Measurements from ENCODE around the gene MPHOSPH10. TPM values are rescaled to one million over a fixed set of nuclear protein-coding genes. Genes with fewer than 3 reads are reported as not detected.

Gene MPHOSPH10
- total and polyA plus RNA-seq, 10 of the 15 experiments (the other 5 are each of a cell fraction or from before 2014, with no cell fraction given) = 23.8 to 56.8 (median 41.3) TPM

- TF ChIP-seq, protein P1, sequence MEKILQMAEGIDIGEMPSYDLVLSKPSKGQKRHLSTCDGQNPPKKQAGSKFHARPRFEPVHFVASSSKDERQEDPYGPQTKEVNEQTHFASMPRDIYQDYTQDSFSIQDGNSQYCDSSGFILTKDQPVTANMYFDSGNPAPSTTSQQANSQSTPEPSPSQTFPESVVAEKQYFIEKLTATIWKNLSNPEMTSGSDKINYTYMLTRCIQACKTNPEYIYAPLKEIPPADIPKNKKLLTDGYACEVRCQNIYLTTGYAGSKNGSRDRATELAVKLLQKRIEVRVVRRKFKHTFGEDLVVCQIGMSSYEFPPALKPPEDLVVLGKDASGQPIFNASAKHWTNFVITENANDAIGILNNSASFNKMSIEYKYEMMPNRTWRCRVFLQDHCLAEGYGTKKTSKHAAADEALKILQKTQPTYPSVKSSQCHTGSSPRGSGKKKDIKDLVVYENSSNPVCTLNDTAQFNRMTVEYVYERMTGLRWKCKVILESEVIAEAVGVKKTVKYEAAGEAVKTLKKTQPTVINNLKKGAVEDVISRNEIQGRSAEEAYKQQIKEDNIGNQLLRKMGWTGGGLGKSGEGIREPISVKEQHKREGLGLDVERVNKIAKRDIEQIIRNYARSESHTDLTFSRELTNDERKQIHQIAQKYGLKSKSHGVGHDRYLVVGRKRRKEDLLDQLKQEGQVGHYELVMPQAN (conservative IDR thresholded peaks at IDR 0.05) = no peak
- no peak for TF ChIP-seq REST (IDR thresholded peaks at IDR 0.05; ENCODE audit: low read depth, low read length)
- TF ChIP-seq YBX1 (IDR thresholded peaks at IDR 0.05) = no peak
- no peak for TF ChIP-seq RCOR1 (conservative IDR thresholded peaks at IDR 0.05; ENCODE audit: low read depth, low read length)
- TF ChIP-seq, protein P2, sequence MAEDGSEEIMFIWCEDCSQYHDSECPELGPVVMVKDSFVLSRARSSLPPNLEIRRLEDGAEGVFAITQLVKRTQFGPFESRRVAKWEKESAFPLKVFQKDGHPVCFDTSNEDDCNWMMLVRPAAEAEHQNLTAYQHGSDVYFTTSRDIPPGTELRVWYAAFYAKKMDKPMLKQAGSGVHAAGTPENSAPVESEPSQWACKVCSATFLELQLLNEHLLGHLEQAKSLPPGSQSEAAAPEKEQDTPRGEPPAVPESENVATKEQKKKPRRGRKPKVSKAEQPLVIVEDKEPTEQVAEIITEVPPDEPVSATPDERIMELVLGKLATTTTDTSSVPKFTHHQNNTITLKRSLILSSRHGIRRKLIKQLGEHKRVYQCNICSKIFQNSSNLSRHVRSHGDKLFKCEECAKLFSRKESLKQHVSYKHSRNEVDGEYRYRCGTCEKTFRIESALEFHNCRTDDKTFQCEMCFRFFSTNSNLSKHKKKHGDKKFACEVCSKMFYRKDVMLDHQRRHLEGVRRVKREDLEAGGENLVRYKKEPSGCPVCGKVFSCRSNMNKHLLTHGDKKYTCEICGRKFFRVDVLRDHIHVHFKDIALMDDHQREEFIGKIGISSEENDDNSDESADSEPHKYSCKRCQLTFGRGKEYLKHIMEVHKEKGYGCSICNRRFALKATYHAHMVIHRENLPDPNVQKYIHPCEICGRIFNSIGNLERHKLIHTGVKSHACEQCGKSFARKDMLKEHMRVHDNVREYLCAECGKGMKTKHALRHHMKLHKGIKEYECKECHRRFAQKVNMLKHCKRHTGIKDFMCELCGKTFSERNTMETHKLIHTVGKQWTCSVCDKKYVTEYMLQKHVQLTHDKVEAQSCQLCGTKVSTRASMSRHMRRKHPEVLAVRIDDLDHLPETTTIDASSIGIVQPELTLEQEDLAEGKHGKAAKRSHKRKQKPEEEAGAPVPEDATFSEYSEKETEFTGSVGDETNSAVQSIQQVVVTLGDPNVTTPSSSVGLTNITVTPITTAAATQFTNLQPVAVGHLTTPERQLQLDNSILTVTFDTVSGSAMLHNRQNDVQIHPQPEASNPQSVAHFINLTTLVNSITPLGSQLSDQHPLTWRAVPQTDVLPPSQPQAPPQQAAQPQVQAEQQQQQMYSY (CRISPR knock-in tag; IDR thresholded peaks at IDR 0.05) = no peak
Observed at GRCh38 chr2:71154798-71155197, 24.4 kb downstream of the MPHOSPH10 start (continued).
